ENCODE data around the gene CNOT4. TPM values are rescaled to one million over a fixed set of nuclear protein-coding genes. Genes with fewer than 3 reads are reported as not detected.

CNOT4 gene
- total and polyA plus RNA-seq, 10 of the 15 experiments (the other 5 are each of a cell fraction or from before 2014, with no cell fraction given): 9.4 to 29.6 (median 16.6) TPM

GRCh38 chr7:135557455-135558336, 47.8 kb upstream of the CNOT4 start, which contains the start of gene NUP205 (continued):
- TF ChIP-seq NFXL1 (IDR thresholded peaks at IDR 0.05; ENCODE audit: borderline replicate concordance): no peak
- no peak for TF ChIP-seq EP300 (IDR thresholded peaks at IDR 0.05; ENCODE audit: borderline replicate concordance in 1 of 2, control insufficient read depth in 1 of 2, low read depth in 2 of 2, low read length in 2 of 2)
- peak; percentile 86 for TF ChIP-seq POU2F2 (IDR thresholded peaks at IDR 0.05; ENCODE audit: borderline replicate concordance, low read depth, low read length)
- TF ChIP-seq STAT3 (IDR thresholded peaks at IDR 0.05; ENCODE audit: low read depth, low read length): no peak
- TF ChIP-seq E4F1 (IDR thresholded peaks at IDR 0.05; ENCODE audit: borderline replicate concordance, partially characterized antibody): no peak
- TF ChIP-seq RAD21 (IDR thresholded peaks at IDR 0.05; ENCODE audit: insufficient read depth, low read depth, low read length): no peak
- no peak for TF ChIP-seq CBX3 (IDR thresholded peaks at IDR 0.05; ENCODE audit: borderline replicate concordance, low read depth)
- TF ChIP-seq RAD51 (IDR thresholded peaks at IDR 0.05): peak; percentile 67
- TF ChIP-seq SIX5 (IDR thresholded peaks at IDR 0.05; ENCODE audit: low read depth, low read length, severe bottlenecking): peak; percentile 91
- TF ChIP-seq KDM1A (IDR thresholded peaks at IDR 0.05; ENCODE audit: borderline replicate concordance): no peak
- TF ChIP-seq CHD2 (IDR thresholded peaks at IDR 0.05; ENCODE audit: borderline replicate concordance, low read depth, low read length): 0 out of 2 replicates have a peak, but pooled peaks have one; percentile 38
- peak; percentile 95 for TF ChIP-seq CBFB (IDR thresholded peaks at IDR 0.05; ENCODE audit: low read depth)
- TF ChIP-seq PML (IDR thresholded peaks at IDR 0.05; ENCODE audit: low read length): peak; percentile 94
- TF ChIP-seq ATF7 (IDR thresholded peaks at IDR 0.05; ENCODE audit: low read depth): peak; percentile 54
- TF ChIP-seq IRF3 (IDR thresholded peaks at IDR 0.05): 0 out of 2 replicates have a peak, but pooled peaks have one; percentile 68
- peak; percentile 94 for TF ChIP-seq ZNF207 (IDR thresholded peaks at IDR 0.05; ENCODE audit: borderline replicate concordance)
- TF ChIP-seq ZBTB11 (CRISPR knock-in tag; IDR thresholded peaks at IDR 0.05): no peak
- TF ChIP-seq KLF5 (IDR thresholded peaks at IDR 0.05; ENCODE audit: partially characterized antibody): peak; percentile 84
- TF ChIP-seq BCL3 (IDR thresholded peaks at IDR 0.05; ENCODE audit: borderline replicate concordance, insufficient read depth, low read depth, low read length, poor library complexity, severe bottlenecking): no peak
- no peak for TF ChIP-seq TBL1XR1 (IDR thresholded peaks at IDR 0.05; ENCODE audit: low read depth, low read length)
- TF ChIP-seq BRCA1 (IDR thresholded peaks at IDR 0.05; ENCODE audit: low read depth, low read length): no peak

All from GM12878 (cell line).